GM21423 (cell line): ENCODE data around the gene CYP2S1.
"Not testable (repeated sequence)": the region's sequence is repeated elsewhere in the genome, so short reads cannot be mapped to it uniquely, and the experiment has no call there.

ENCODE experiments used
- ATAC-seq: cut with Tn5 transposase; IDR thresholded peaks from one replicate; pipeline ENCODE4 v1.9.1; 2021; ENCODE audit warnings: mild to moderate bottlenecking, moderate library complexity; ENCODE audit not compliant: unreplicated experiment

CYP2S1 gene

DNA sequence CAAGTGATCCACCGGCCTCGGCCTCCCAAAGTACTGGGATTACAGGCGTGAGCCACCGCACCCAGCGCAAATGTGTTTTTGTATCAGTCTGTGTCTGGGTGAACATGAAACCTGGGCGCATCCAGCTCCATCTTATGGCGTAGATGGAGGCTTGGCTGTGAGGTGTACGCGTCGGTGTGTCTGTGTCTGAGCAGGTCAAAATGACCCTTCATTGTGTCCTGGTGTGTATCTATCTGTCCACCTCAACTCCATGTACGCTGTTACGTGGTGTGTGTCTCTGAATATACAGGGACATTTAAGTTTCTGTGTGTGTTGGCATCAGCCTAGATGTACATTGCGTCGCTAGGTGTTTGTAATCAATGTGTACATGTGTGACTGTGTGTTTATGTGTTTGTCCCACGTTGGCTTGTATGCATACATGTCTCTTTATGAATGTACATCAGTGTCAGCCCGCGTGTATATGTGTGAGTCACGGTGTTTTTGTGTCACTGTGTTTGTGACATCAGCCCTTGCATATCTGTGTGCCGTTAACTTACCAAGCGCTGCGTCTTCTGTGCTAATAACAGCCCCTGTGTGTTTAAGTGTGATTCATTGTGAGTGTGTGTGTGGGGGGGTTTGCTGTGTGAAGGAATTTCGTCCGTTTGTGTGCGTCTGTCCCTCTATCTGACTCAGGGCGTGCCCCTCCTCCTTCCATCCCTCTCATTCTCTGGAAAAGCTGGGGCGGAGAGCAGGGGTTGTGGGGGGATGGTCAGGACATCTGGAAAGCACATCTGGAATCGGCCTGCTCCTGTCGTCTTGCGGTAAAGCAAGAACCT is 32.4 kb downstream of the CYP2S1 start:
- no peak for ATAC-seq

GRCh38 chr19:41226053-41226873 is 33.2 kb downstream of the CYP2S1 start:
- ATAC-seq, result no peak

DNA sequence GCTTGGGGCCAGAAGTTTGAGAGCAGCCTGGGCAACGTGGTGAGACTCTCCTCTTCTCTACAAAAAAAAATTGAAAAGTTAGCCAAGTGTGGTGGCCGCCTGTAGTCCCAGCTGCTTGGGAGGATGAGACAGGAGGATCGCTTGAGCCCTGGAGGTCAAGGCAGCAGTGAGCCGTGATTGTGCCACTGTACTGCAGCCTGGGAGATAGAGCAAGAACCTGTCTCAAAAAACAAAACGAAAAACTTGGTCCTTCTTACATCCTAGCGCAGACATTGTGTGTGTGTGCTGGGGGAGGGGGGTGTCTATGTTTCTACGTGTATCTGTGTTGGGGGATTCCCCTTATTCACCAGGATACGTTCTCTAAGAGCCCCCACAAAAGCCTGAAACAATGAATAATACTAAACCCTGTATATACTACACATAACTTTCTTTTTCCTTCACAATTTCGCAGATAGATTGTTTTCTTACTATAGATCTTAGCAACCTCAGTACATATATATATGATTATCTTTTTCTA is 33.9 kb downstream of the CYP2S1 start:
- no peak for ATAC-seq

DNA sequence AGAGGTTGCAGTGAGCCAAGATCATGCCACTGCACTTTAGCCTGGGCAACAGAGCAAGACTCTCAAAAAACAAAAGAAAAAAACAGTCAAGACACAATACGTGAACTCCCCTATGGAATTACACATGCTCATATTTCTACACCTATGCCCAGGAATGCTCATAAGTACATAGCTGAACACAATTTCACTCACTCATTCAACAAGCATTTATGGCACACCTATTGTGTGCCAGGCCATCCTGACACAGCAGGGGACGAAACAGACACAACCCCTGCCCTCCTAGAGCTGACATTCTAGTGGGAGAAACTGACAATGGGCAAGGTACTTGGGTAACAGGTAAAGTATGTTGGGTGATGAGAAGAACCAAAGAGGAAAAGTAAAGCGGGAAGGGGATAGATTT is 35.5 kb downstream of the CYP2S1 start:
- no peak for ATAC-seq

- not testable (repeated sequence) for ATAC-seq
Measured at GRCh38 chr19:41229338-41229737, 36.3 kb downstream of the CYP2S1 start.

DNA sequence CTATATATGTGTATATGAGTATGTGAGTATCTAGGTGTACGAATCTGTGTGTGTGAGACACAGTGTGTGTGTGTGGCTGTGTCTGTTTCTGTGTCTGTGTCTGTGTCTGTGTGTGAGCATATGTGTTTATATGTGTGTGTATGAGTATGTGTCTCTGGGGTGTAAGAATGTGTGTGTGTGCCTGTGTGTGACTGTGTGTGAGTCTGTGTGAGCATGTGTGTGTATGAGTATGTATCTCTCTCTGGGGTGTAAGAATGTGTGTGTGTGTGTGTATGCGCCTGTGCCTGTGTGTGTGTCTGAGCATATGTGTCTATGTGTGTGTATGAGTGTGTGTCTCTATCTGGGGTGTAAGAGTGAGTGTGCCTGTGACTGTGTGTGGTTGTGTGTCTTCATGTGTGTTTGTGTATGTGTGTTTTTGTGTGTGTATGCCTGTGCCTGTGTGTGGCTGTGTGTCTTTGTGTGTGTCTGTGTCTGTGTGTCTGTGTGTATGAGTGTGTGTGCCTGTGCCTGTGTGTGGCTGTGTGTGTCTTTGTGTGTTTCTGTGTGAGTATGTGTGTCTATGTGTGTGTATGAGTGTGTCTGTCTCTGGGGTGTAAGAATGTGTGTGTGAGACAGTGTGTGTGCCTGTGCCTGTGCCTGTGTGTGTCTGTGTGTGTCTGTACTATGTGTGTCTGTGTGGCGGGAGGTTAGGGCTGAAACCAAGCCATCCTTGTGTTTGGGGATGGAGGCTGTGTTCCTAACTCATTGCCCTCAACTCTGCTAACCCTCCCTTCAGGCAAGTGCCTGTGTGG is 37.2 kb downstream of the CYP2S1 start:
- ATAC-seq, result no peak

DNA sequence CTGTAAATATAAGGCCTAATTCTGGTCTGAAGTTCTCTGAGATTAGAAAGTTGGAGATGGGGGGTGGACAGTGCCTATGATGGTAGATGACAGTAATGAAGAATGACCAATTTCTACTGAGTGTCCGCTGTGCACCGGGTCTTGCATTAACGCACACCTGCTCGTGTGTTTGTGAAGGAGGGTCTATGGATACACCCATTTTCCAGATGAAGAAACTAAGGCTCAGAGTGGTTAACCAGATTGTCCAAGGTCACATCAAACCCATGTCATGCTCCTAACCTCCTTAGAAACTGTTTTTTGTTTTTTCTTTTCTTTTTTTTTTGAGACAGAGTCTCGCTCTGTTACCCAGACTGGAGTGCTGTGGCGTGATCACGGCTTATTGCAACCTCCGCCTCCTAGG is 39.7 kb downstream of the CYP2S1 start:
- no peak for ATAC-seq

DNA sequence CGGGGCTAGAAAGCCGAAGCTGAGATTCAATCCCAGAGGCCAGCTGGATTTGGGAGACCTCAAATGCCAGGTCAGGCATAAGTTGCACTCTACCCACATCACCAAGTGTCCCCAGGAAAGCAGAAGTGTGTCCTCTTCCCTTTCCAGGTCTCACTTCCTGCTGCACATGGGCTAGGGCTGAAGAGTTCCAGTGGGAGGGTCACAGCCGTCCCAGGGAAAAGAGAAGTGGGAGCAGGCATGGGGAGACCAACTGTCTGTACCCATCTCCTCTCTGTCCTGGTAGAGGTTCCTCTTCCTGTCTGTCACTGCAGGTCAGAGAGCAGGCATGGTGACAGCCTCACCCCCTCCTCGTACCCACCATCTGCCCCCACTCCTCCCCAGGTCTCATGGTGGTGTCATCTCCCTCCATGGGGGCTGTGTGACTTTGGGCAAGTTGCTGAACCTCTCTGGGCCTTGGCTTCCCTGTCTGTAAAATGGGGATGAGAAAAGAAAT is 40.8 kb downstream of the CYP2S1 start:
- ATAC-seq, result no peak

DNA sequence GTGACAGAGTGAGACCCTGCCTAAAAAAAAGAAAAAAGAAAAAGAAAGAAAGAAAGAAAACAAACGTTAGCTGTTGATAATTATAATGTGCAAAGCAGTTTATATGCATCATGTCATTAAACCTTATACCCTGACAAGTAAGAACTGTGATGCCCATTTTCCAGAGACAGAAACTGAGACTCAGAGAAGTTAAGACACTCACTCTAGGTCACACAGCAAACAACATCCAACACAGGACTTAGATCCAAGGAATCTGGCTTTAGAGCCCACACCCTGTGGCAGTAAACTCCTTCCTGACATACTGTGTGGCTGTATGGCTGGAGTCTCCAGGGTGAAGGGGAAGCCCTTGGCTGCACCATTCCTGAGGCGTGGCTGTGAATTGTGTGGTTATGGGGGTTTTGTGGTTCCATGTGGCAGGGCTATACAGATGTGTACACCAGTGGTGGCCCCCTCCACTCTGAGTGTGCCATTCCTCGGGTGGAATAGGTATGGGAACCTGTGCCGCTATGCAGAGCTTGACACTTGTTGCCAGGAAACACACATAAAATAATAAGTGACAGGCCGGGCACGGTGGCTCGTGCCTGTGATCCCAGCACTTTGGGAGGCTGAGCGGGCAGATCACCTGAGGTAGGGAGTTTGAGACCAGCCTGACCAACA is 41.6 kb downstream of the CYP2S1 start:
- ATAC-seq, result no peak

- no peak for ATAC-seq
Measured at GRCh38 chr19:41235480-41235879, 42.5 kb downstream of the CYP2S1 start.

GRCh38 chr19:41238244-41238643 is 45.2 kb downstream of the CYP2S1 start:
- no peak for ATAC-seq

DNA sequence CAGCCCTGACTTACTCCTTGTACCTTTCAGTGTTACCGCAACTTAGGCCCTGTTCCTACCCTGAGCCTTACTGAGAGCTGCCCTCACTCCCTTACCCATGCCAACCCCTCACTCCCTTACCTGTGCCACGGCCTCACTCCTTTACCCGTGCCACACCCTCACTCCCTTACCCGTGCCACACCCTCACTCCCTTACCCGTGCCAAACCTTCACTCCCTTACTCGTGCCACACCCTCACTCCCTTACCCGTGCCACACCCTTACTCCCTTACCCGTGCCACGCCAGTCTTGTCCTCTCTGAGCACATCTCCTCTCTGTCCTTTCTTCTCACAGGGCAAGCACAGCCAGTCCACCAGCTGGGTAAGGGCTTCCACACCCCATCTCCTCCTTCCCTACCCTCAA is 46.3 kb downstream of the CYP2S1 start:
- no peak for ATAC-seq

DNA sequence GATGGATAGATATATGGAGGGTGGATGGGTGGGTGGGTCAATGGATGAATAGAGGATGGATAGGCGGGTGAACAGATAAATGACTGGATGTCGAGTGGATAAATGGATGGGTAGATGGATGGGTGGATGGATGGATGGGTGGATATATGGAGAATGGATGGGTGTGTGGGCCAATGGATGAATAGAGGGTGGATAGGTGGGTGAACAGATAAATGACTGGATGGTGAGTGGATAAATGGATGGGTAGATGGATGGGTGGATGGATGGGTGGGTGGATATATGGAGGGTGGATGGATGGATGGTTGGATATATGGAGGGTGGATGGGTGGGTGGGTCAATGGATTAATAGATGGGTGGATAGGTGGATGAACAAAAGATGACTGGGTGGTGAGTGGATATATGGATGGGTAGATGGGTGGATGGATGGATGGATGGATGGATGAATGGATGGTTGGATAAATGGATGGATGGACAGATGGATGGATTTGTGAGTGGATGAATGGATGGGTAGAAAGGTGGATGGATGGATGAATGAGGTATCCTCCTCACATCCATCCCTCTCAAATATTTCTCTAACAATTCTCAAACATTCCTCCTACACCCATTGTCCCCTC is 47.0 kb downstream of the CYP2S1 start:
- no peak for ATAC-seq

DNA sequence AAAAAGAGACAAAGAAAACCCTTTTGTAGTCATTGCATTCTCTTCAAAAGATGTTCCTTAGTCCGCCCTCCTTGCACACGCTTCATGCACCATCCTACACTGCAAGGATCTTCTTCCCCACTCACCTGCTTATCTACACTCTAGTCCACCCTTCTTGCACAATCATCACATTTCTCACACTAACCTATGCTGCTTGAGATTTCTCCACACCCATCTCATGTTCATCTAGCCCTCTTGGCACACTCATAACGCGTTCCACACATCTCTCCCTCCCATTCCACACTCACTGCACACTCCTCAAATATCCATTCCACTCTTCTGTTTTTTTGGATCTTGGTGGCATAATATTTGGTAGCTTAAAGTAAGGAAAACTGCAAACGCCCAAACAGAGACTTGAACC is 48.8 kb downstream of the CYP2S1 start:
- no peak for ATAC-seq

- no peak for ATAC-seq
Measured at GRCh38 chr19:41244117-41244516, 51.1 kb downstream of the CYP2S1 start.

DNA sequence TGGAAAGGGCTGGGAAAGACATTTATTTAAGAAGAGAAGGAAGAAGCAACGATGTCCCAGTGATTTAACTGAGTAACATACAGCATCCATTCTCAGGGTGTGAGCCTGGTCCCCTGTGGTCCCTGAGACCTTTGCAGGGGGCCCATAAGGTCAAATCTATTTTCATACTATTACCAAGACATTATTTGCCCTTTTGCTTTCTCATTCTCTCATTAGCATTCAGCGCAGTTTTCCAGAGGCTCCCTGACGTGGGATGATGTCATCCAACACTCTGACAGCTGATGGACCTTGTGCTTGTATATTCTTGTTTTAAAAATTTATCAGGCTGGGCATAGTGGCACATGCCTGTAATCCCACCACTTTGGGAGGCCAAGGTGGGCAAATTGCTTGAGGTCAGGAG is 52.8 kb downstream of the CYP2S1 start:
- ATAC-seq, result no peak

GRCh38 chr19:41248895-41249294 is 55.9 kb downstream of the CYP2S1 start:
- no peak for ATAC-seq

DNA sequence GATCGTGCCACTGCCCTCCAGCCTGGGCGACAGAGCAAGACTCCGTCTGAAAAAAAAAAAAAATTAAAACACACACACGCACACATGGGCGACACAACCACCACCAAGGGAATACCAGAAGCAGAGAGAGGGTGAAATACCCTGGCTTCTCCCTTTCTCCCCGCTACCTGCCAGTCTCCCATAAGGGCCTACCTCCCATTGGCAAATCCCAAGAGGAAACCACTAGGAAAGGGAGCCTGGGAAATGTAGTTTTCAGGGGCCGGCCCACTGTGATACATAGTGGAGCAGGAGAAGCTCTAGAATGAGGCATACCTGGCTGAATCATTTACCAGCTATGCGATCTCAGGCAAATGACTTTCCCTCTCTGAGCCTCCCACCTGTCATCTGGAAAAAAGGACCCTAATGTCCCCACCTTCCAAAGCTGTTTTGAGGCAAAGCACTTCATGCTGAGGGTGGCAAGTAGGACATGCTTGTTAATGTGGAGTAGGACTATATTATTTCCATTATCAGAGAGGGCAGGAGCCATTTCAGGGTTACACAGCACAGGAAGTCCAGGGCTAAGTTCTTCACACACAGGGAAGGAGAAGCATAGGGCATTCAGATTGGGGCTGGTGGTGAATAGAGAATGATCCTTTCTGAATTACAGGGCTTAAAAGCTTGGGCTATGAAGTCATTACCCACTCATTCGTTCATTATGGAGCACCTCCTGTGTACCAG is 56.8 kb downstream of the CYP2S1 start:
- no peak for ATAC-seq

DNA sequence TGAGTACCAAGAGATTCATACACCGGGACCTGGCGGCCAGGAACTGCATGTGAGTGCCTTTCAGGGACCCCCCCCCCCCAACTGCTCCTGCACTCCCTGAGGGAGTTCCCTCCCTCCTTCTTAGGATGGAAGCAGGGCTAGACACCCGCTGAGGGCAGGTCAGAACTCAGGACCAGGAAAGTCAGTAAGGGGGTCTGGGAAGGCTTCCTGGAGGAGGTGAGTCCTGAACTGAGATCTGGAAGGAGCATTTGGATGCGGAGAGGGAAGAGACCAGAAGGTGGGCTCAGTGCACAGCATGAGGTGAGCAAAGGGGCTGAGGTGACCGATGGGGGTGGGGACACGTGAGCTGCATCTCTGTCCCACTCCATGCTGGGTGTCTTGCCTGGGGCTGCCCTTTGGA is 60.6 kb downstream of the CYP2S1 start:
- ATAC-seq, result no peak
